ENCODE results near the gene RSPH1. TPM values are rescaled to one million over a fixed set of nuclear protein-coding genes. Genes with fewer than 3 reads are reported as not detected.

Gene RSPH1
- total RNA-seq, 1 donor from 2014 or later = 0.82 TPM

- no peak overlapping the region for H3K4me3 Mint-ChIP-seq (ENCODE audit: unreplicated experiment)
- no peaks in the 10 kb centered on the region for H3K9me3 Mint-ChIP-seq (ENCODE audit: unreplicated experiment)
- H3K27me3 Mint-ChIP-seq (ENCODE audit: unreplicated experiment) = peaks cover 10% of the 10 kb centered on the region
- DNase-seq (ENCODE audit: low spot score) = no peak
- TF ChIP-seq CTCF (IDR thresholded peaks at IDR 0.05; ENCODE audit: unreplicated experiment) = no peak
- H3K4me1 Mint-ChIP-seq (ENCODE audit: unreplicated experiment) = peaks cover 16% of the 10 kb centered on the region
- no peak overlapping the region for H3K27ac Mint-ChIP-seq (ENCODE audit: unreplicated experiment)
- H3K36me3 Mint-ChIP-seq (ENCODE audit: low read depth, unreplicated experiment) = no peaks in the 10 kb centered on the region
These were observed 69.6 kb downstream of the RSPH1 start for GRCh38 chr21:42426424-42426823.

- no peak for TF ChIP-seq CTCF (IDR thresholded peaks at IDR 0.05; ENCODE audit: unreplicated experiment)
- Mint-ChIP-seq H3K36me3 (ENCODE audit: low read depth, unreplicated experiment) (no peaks in the 10 kb centered on the region), H3K27me3 (ENCODE audit: unreplicated experiment) (peaks cover 10% of the 10 kb centered on the region)
These were observed 70.4 kb downstream of the RSPH1 start for GRCh38 chr21:42425591-42425990.

GRCh38 chr21:42424914-42425541 lies 71.0 kb downstream of the RSPH1 start:
- H3K36me3 Mint-ChIP-seq (ENCODE audit: low read depth, unreplicated experiment) = no peaks in the 10 kb centered on the region
- no peak for TF ChIP-seq CTCF (IDR thresholded peaks at IDR 0.05; ENCODE audit: unreplicated experiment)
- H3K27ac Mint-ChIP-seq (ENCODE audit: unreplicated experiment) = no peak overlapping the region
- no peak for DNase-seq (ENCODE audit: low spot score)
- peaks cover 16% of the 10 kb centered on the region for H3K4me1 Mint-ChIP-seq (ENCODE audit: unreplicated experiment)
- no peak overlapping the region for H3K4me3 Mint-ChIP-seq (ENCODE audit: unreplicated experiment)
- peaks cover 10% of the 10 kb centered on the region for H3K27me3 Mint-ChIP-seq (ENCODE audit: unreplicated experiment)
- H3K9me3 Mint-ChIP-seq (ENCODE audit: unreplicated experiment) = no peaks in the 10 kb centered on the region

More at GRCh38 chr21:42425591-42425990, 70.4 kb downstream of the RSPH1 start:
- Mint-ChIP-seq H3K27ac (ENCODE audit: unreplicated experiment) (no peak overlapping the region), H3K4me1 (ENCODE audit: unreplicated experiment) (peaks cover 16% of the 10 kb centered on the region), H3K9me3 (ENCODE audit: unreplicated experiment) (no peaks in the 10 kb centered on the region), H3K4me3 (ENCODE audit: unreplicated experiment) (no peak overlapping the region)
- DNase-seq (ENCODE audit: low spot score) = no peak

- Mint-ChIP-seq H3K27me3 (ENCODE audit: unreplicated experiment) (peaks cover 5% of the 10 kb centered on the region), H3K4me1 (ENCODE audit: unreplicated experiment) (peaks cover 16% of the 10 kb centered on the region), H3K36me3 (ENCODE audit: low read depth, unreplicated experiment) (no peaks in the 10 kb centered on the region), H3K9me3 (ENCODE audit: unreplicated experiment) (no peaks in the 10 kb centered on the region), H3K27ac (ENCODE audit: unreplicated experiment) (no peak overlapping the region), H3K4me3 (ENCODE audit: unreplicated experiment) (no peak overlapping the region)
- TF ChIP-seq CTCF (IDR thresholded peaks at IDR 0.05; ENCODE audit: unreplicated experiment) = no peak
- DNase-seq (ENCODE audit: low spot score) = no peak
These were observed 72.3 kb downstream of the RSPH1 start for GRCh38 chr21:42423685-42424084.

GRCh38 chr21:42423197-42423675 lies 72.8 kb downstream of the RSPH1 start:
- no peak for TF ChIP-seq CTCF (IDR thresholded peaks at IDR 0.05; ENCODE audit: unreplicated experiment)
- Mint-ChIP-seq H3K9me3 (ENCODE audit: unreplicated experiment) (no peaks in the 10 kb centered on the region), H3K4me1 (ENCODE audit: unreplicated experiment) (peaks cover 16% of the 10 kb centered on the region), H3K4me3 (ENCODE audit: unreplicated experiment) (no peak overlapping the region), H3K36me3 (ENCODE audit: low read depth, unreplicated experiment) (no peaks in the 10 kb centered on the region), H3K27ac (ENCODE audit: unreplicated experiment) (no peak overlapping the region), H3K27me3 (ENCODE audit: unreplicated experiment) (peaks cover 5% of the 10 kb centered on the region)
- DNase-seq (ENCODE audit: low spot score) = no peak
